Medulla oblongata (tissue), 1 donor: Measurements from ENCODE around the gene MARCHF3.
"Not testable (repeated sequence)": the region's sequence is repeated elsewhere in the genome, so short reads cannot be mapped to it uniquely, and the experiment has no call there.

ENCODE experiments used
- DNase-seq: peaks from one replicate; pipeline ENCODE4 v3.0.0-alpha.2; 2015; ENCODE audit errors: extremely low spot score

MARCHF3 gene

DNA sequence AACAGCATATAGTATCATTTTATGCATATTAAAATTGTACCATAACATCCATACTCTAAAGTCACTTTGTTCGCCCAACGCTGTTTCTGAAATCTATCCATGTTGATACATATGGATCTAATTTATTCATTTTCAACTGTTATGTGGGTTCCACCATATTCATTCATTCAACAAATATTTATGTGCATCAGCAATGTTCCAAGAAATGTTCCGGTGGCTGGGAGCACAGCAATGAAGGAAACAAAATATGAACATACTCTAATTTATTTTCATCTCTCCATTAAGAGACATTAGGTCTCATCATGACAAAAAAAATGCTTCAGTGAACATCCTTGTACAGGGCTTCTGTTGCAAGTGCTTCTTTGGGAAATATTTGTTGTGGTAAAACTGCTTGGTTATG lies 75.4 kb downstream of the MARCHF3 start:
- DNase-seq: no peak

DNA sequence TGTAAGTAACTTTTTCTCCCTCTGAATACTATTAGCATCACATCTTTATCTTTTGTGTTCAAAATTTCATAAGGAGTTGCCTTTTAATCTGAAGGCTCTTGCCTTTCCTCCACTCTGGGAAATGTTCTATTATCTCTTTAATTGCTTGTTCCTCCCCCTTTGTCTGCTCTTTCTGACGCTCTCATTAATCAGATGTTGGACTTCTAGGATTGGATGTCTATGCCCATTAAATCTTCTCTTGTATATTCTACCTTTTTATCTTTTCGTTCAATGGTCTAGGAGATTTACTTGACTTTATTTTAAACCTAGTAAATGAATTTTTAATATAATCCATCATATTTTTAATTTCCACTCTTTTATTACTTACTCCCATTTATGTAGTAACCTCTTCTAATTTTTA lies 76.7 kb downstream of the MARCHF3 start:
- DNase-seq: no peak

DNA sequence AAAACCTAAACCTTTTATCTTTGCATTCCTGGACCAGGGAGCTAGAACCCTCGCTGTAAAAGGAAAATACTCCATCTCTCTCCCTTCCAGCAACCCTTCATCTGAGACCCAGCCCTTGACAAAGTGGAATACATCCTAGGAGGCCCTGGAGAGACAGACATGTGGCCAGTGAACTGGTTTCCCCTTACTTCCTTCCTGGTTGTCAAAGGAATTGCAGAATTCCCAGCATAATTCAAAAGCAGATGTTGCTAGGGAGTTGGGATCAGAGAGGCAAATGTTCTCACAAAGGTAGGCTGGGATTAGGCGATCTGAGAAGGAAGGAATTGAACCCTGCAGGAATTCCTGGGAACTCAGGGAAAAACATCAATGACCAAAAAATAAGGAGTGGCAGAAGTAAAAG lies 80.9 kb downstream of the MARCHF3 start:
- no peak for DNase-seq

DNA sequence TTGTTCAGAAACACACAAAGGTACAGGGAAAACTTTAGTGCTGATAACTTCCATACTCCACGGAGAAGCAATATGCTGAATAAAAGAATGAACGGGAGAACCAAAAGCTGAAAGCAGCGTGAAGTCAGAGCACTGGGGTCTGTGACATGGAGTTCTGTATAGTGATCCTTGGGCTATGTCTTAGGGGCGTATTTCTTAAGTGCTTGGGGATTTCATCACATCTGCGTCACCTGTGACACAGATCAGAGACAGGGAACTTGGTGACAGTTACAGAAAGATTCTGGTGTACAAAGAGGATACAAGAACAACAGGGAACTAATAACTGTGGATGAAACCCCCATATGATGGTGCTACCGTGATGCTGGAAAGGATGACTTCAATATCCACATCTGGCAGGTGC lies 81.9 kb downstream of the MARCHF3 start:
- DNase-seq: no peak

DNA sequence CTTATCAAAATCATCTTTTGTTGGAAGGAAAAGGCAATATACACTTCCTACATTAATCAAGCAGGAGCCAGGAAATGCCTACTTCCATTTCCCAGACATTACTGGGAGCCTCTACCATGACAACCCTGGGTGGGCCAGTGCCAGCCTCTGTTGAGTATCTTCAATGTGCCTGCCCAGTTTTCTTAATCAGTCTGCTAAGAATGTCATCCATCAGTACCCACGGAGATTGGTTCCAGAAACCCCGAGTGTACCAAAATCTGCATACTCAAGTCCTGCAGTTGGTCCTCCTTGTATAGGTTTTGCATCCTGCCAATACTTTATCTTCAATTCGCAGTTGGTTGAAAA lies 82.4 kb downstream of the MARCHF3 start:
- DNase-seq: no peak

- no peak for DNase-seq
These were observed 83.0 kb downstream of the MARCHF3 start for GRCh38 chr5:126947146-126948010.

GRCh38 chr5:126942908-126943307 lies 87.5 kb downstream of the MARCHF3 start:
- DNase-seq: not testable (repeated sequence)

DNA sequence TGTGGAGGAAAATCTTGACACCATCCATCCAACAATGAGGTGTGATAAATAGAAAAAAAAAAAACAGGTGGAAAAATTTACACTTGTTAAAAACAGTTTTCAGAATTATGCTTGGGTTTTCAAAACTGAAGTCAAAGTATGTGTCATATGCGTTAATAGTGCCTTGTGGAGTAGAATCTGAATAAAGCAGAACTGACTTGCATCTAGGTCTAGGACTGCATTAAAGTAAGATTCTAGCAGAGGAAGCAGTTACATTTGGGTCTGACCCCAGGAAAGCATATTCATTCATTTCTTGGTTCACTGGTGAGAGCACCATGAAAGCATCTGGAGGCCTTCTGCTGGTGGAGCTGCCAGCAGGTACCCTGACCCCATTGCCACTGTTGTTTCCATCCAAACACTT lies 89.0 kb downstream of the MARCHF3 start:
- DNase-seq: no peak

DNA sequence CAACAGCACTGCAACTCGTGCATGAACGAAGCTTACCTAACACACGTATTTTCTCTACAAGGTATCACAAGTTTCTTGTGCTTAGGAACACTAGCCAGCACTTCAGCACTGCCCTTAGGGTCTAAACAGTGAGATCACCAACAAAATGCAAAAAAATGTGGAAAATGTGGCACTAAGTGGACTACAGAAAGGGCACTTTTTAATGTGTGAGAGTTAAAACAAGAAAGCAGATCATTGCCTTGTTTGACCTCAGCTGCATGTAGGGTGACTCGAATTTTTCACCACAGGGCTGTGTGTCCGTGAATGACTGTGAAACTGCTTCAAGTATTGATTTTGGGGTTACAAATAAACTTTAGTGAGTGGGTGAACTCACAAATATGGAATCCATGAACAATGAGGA lies 90.5 kb downstream of the MARCHF3 start:
- DNase-seq: no peak

DNA sequence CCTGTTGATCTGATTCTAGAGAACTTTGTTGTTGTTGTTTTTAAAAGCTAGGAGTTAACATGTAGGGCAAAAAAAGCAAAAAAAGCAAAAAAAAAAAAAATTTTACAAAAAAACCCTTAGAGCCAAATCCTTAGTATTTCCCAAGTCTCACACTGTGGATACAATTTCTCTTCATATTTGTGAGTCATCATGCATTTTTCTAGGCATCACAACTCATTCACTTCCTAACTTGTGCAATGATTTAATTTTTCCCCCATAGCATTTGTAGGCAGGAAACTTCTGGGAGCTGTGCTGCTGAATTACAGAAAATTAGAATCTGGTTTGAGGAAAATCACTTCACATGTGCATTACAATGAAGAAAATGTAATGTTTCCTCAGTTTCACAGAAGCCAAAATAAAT lies 91.9 kb downstream of the MARCHF3 start:
- DNase-seq: no peak

GRCh38 chr5:126937771-126938170 lies 92.6 kb downstream of the MARCHF3 start:
- no peak for DNase-seq

- DNase-seq: peak; percentile 53
These were observed 93.5 kb downstream of the MARCHF3 start for GRCh38 chr5:126936775-126937418.

DNA sequence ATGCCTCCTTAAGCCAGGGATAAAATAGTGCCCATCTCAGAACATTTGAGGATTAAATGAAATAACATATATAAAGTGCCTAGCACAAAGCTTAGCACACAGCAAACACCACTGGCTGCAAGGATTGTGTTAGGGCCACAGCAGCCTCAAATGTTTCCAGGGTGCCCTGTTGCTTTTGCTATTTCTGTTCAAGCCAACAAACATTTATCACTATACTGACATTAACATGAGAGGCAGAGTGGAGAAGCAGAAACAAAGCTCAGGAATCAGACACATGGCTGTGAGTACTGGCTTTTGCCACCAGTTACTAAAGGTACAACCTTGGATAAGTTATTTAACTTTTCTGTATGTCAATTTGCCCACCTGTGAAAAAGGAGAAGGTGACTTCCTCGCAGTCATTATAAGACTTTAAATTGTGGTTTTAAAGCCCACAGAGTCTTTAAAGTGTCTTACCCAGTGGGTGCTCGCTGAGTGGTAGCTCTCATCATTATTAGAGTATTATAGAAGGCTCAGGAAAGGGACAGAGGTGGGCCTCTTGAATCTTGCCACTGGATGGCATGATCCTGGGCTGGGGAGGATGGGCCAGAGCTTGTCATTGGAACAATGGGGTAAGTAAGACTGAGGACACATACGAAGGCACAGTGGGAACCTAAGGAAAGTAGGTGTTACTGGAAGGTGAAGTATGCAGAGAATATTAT lies 98.2 kb downstream of the MARCHF3 start:
- DNase-seq: no peak

GRCh38 chr5:126928041-126928440 lies 102.3 kb downstream of the MARCHF3 start:
- no peak for DNase-seq

DNA sequence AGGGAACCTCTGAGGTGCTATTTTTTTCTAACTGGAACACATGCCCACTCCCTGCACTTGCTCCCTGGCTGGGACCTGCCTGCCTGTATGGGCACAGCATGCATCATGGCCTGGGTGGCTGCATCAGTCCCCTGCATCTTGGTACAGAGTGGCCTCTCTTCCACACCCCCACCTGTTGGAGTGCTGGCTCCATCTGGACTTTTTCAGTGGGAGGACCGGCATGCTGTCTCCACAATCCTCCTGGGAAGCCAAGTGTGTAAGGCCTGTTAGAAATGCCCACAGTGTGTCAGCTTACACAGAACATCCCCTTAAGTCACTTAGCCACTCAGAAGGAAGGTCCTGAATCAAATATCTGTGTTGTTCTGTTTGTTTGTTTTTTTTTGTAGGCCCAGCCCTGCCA lies 102.9 kb downstream of the MARCHF3 start:
- no peak for DNase-seq

DNA sequence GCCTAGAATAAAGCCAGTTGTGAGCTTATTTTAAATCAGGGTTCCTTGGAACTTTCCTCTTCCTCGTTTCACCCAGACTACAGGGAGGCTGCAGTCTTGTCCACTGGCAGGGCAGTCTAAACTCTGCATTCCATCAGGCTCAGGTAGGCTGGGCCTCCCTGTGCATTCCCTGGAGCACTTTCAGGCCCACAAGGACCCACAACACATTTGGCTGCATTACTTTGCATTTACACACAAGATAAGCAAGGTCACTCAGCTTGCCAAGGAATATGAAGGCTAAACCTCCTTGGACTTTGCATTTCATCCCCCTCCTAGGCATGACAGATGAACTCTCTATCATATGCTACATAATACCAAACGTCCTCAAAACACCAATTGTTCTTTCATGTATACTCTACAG lies 104.2 kb downstream of the MARCHF3 start:
- no peak for DNase-seq

DNA sequence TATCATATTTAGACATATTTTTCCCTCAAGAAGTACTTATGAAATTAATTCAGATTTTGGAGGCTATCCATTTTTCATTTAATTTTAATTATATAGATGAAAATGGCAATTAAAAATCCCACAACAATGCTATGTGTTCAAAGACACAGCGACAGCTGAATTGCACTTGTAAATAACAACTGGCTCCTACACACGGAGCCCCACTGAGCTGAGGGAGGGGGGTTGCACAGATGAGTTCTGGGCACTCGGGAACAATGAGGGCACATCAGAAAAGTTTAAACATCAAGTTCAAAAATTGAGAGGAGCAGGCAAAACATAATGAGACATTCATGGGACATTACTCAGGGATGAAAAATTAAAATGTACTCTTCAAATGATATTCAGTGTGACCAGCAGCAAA lies 104.9 kb downstream of the MARCHF3 start:
- DNase-seq: no peak

DNA sequence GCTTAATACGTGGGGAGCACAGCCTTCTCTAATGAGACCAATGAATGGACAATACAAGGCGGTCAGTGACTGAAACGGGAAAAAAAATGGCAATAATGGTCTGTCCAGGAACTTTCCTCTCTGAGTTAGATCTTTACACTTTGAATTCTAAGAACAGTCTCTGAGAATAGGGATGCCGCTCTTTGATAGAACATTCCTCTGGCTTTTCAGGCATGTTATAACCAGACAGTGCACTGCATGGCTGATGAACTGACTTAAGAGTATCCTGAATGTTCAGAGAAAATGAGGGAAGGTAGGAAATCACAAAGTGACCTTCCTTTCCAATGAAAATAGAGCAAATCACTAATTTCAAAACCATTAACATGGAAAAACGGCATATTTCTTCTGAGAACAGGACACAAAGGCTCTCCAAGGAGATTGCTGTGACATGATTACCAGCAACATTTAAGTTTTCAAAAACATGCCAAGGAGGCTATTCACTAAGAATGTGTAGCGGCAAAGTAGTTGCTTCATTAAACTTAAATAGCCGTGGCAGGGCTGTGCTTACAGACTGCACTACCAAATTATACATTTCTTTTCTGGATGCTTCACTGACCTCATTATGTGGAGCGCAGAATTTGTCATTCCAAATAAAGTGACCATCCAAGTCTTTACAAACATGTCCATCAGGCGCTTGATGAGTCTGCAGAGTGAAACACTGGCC lies 105.9 kb downstream of the MARCHF3 start:
- no peak for DNase-seq

GRCh38 chr5:126921241-126922091 lies 108.9 kb downstream of the MARCHF3 start:
- DNase-seq: no peak

DNA sequence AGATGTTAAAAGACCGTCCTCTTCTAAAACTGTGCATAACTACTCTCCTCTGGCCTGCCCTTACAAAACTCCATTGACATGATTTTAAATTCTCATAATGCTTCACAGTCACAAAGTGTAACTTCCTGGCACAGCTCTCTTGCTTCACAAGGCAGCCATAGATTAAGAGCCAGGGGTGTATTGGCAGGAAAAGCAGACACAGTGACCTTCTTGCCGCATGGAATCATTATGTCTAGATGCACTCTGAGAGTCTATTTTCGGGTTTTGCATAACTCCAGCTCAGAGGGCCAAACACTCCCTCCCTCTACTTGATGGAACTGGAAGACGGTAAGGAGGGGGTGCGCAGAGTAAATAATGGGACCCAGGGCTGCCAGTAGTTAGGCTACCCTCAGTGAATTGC lies 110.1 kb downstream of the MARCHF3 start:
- peak; percentile 78 for DNase-seq

- DNase-seq: no peak
These were observed 110.8 kb downstream of the MARCHF3 start for GRCh38 chr5:126919566-126919965.
